22Rv1 (cell line): ENCODE measurements around the gene ZNF470.

ENCODE experiments used
- CTCF ChIP-seq: fragments of 450-650 bp; IDR thresholded peaks from 2 replicates; pipeline ENCODE4 v1.5.1; 2017; ENCODE audit warnings: mild to moderate bottlenecking
- ZFX ChIP-seq: fragments of 450-650 bp; IDR thresholded peaks from 2 replicates; pipeline ENCODE4 v1.6.1; 2017; ENCODE audit warnings: antibody characterized with exemption, borderline replicate concordance

- TF ChIP-seq CTCF (no peak), ZFX (no peak)
These were observed 41.2 kb downstream of the ZNF470 start for GRCh38 chr19:56608274-56608964.
